Stimulated activated memory B cell treated with anti-CD40 and anti-IgM and Interleukin-4, amounts not matched to agents 10 μg/mL and 1 μg/mL and 100 μg/mL, for 72 hours (primary cell): ENCODE measurements around the gene CCDC127.

ENCODE experiments used
- ATAC-seq: fragments of 150-1000 bp; cut with Tn5 transposase; 2 replicates; pipeline ENCODE4 v1.10.0; 2021
- H3K27ac Mint-ChIP-seq: one replicate; pipeline ENCODE4 v1.8.0; 2022; ENCODE audit warnings: mild to moderate bottlenecking, mixed read lengths
- H3K27me3 Mint-ChIP-seq: one replicate; pipeline ENCODE4 v1.8.0; 2022; ENCODE audit warnings: mixed read lengths
- H3K36me3 Mint-ChIP-seq: one replicate; pipeline ENCODE4 v1.8.0; 2022; ENCODE audit warnings: mixed read lengths
- H3K4me1 Mint-ChIP-seq: one replicate; pipeline ENCODE4 v1.8.0; 2022; ENCODE audit warnings: mixed read lengths
- H3K4me3 Mint-ChIP-seq: one replicate; pipeline ENCODE4 v1.8.0; 2022; ENCODE audit warnings: mild to moderate bottlenecking, moderate library complexity, mixed read lengths
- H3K9me3 Mint-ChIP-seq: one replicate; pipeline ENCODE4 v1.8.0; 2022; ENCODE audit warnings: mixed read lengths

Gene CCDC127

DNA sequence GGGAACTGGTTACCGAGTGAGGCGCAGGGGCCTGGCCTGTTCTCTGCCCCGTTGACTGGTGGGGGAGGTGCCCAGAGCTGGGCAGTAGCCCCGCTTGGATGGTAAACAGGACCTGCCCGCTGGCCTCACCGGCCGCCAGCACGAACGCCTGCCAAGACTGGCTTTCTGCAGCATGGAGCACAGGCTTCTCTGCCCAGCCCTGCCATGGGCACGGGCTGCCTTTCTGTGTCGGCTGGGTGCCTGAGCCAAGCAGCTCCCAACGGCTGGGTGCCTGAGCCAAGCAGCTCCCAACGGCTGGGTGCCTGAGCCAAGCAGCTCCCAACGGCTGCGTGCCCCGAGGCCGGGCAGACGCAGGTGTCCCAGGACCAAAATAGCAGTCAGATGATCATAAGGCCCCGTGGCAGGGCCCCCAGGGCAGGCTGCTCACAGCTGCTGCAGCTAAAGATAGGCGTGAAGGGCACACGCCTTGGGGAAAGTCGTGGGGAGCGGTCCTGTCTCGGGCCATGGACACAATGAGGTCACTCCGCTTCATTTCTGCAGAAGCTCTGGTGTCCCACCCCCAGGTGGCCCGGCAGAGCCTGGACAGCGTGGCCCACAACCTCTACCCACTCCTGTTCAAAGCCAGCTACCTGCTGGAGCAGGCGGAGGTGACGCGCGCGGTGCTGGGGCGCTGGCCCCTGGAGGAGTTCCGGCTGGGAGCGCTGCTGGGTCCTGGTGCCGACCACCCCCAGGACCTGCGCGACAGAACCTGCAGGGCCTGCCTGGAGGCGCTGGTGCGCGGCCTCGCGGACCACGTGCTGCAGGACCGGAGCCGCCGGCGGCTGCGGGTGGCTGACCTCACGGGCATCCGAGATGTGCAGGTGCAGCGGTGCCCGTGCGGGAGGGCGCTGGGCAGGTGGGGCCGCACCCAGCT is 26.7 kb downstream of the CCDC127 start, which contains the start of gene LRRC14B:
TSS of gene LRRC14B (plus strand) at position 460 of the 913 bp plus-strand sequence. CDS start at position 504, 44 bp downstream.
- H3K9me3 Mint-ChIP-seq: no peaks in the 10 kb centered on the region
- no peaks in the 10 kb centered on the region for H3K36me3 Mint-ChIP-seq
- ATAC-seq: peak; percentile 13
- peaks cover 52% of the 10 kb centered on the region for H3K27me3 Mint-ChIP-seq
- H3K27ac Mint-ChIP-seq: peak within 1 kb of the TSS; percentile 10
- peaks cover 29% of the 10 kb centered on the region for H3K4me1 Mint-ChIP-seq
- H3K4me3 Mint-ChIP-seq: peak within 1 kb of the TSS; percentile 45

DNA sequence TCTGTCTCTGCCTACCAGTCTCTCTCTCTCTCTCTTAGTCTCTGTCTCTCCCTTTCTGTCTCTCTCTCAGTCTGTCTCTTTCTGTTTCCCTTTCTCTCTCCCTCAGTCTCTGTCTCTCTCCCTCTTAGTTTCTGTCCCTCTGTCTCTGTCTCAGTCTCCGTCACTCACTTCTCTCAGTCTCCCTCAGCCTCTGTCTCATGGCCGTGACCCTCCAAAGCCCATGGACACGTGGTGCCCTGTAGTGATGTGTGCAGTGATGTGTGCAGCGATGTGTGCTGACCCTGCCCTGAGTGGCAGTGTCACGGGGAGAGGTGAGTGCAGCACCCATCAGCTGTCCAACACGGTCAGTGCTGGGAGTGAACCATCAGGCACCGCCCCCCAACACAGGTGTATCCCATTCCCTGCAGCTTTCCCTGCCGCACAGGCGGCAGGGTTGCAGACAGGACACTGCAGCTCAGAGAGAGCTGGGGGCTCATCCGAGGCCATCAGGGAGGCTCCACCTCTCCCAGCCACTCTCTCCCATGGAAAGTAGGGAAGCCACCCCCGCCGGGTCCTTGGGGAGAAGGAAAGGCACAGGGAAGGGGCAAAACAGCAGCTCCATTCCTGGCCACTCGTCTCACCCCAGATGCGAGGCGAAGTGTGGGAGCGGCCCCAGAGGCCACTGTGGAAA is 27.5 kb downstream of the CCDC127 start:
- Mint-ChIP-seq H3K27ac (peak overlapping the region; percentile 10), H3K4me1 (peaks cover 26% of the 10 kb centered on the region), H3K4me3 (no peak overlapping the region), H3K27me3 (peaks cover 52% of the 10 kb centered on the region), H3K9me3 (no peaks in the 10 kb centered on the region), H3K36me3 (no peaks in the 10 kb centered on the region)
- no peak for ATAC-seq

- H3K27me3 Mint-ChIP-seq: peaks cover 52% of the 10 kb centered on the region
- no peak for ATAC-seq
- H3K4me1 Mint-ChIP-seq: peaks cover 22% of the 10 kb centered on the region
- no peaks in the 10 kb centered on the region for H3K36me3 Mint-ChIP-seq
- peak overlapping the region; percentile 10 for H3K27ac Mint-ChIP-seq
- no peaks in the 10 kb centered on the region for H3K9me3 Mint-ChIP-seq
- no peak overlapping the region for H3K4me3 Mint-ChIP-seq
These were observed 28.0 kb downstream of the CCDC127 start for GRCh38 chr5:189976-190365.

DNA sequence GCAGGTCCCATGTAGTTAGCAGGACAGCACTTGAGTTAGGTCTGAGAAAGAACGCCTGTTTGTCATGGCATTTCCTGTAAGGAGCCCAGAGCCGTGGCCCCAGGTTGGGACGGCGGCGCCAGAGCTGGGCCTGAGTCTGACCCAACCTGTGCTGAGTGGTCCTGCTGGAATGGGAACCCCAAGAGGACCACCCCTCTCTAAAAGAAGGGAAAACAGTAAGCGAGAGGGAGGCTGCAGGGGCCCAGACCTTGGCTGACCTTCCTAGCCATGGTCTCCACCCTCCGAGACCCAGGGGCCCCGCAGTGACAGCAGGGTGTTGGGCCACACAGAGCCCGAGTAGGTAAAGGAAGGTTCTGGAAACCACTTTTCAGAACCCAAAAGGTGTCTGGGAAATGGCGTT is 28.5 kb downstream of the CCDC127 start:
- ATAC-seq: no peak
- Mint-ChIP-seq H3K4me1 (peaks cover 22% of the 10 kb centered on the region), H3K27me3 (peaks cover 52% of the 10 kb centered on the region), H3K4me3 (no peak overlapping the region), H3K36me3 (no peaks in the 10 kb centered on the region), H3K27ac (no peak overlapping the region), H3K9me3 (no peaks in the 10 kb centered on the region)

- H3K4me1 Mint-ChIP-seq: peaks cover 22% of the 10 kb centered on the region
- no peaks in the 10 kb centered on the region for H3K36me3 Mint-ChIP-seq
These were observed 29.2 kb downstream of the CCDC127 start for GRCh38 chr5:188488-189481.

GRCh38 chr5:187617-188451 is 30.1 kb downstream of the CCDC127 start:
- no peak for ATAC-seq
- H3K27ac Mint-ChIP-seq: no peak overlapping the region
- H3K9me3 Mint-ChIP-seq: no peaks in the 10 kb centered on the region
- H3K4me1 Mint-ChIP-seq: peaks cover 22% of the 10 kb centered on the region
- H3K4me3 Mint-ChIP-seq: no peak overlapping the region
- no peaks in the 10 kb centered on the region for H3K36me3 Mint-ChIP-seq
- peaks cover 47% of the 10 kb centered on the region for H3K27me3 Mint-ChIP-seq

More at GRCh38 chr5:188488-189481, 29.2 kb downstream of the CCDC127 start:
- no peak overlapping the region for H3K4me3 Mint-ChIP-seq
- no peaks in the 10 kb centered on the region for H3K9me3 Mint-ChIP-seq
- peaks cover 52% of the 10 kb centered on the region for H3K27me3 Mint-ChIP-seq
- ATAC-seq: peak; percentile 84
- no peak overlapping the region for H3K27ac Mint-ChIP-seq

GRCh38 chr5:187042-187431 is 30.9 kb downstream of the CCDC127 start:
- peaks cover 15% of the 10 kb centered on the region for H3K4me1 Mint-ChIP-seq
- H3K4me3 Mint-ChIP-seq: no peak overlapping the region
- no peaks in the 10 kb centered on the region for H3K36me3 Mint-ChIP-seq
- no peak overlapping the region for H3K27ac Mint-ChIP-seq
- peaks cover 47% of the 10 kb centered on the region for H3K27me3 Mint-ChIP-seq
- no peaks in the 10 kb centered on the region for H3K9me3 Mint-ChIP-seq
- ATAC-seq: no peak

DNA sequence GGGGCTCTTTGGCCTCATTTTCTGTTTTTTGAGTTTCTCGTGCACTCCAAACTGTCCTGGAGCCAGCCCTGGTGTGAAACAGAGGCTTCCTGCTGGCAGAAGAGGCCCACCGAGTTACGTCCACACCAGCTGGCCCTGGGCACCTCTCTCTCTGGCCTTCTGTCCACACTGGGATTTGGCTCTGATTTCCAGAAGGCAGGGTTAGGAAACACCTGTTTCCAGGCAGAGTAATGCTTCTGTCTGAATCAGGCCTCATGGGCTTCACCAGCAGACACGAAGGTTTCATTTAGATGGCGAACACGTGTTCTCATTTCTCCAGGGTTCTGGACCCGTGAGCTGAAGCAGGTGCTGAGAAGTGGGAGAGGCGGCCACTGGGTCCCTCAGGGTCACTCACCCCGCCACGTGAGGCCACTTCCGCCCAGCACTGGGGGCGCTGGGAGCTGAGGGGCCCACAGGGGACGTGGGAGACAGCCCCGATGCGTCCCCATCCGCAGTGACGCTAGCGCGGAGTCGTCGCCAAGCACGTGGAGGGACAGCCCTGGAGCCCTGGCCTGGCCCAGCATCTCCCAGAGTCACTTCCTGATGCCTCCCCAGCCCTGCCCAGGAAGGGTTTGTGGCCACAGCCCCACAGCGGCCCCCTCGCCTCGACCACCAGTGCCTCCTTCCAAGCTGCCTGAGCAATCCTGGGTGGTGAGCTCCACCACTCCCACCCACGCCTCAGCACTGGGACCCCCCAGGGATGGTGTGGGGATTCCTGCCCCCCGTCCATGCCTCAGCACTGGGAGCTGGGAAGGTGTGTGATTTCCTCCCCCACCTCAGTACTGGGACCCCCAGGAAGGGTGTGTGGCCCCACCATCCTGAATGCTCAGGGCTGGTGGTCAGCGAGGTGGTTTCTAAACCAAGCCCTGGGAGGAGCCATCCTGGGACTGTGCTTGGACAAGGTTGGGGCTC is 31.6 kb downstream of the CCDC127 start:
- H3K27me3 Mint-ChIP-seq: peaks cover 51% of the 10 kb centered on the region

GRCh38 chr5:185095-186070 is 32.6 kb downstream of the CCDC127 start:
- Mint-ChIP-seq H3K27me3 (peaks cover 56% of the 10 kb centered on the region), H3K4me3 (no peak overlapping the region), H3K36me3 (no peaks in the 10 kb centered on the region), H3K4me1 (peaks cover 9% of the 10 kb centered on the region), H3K27ac (no peak overlapping the region), H3K9me3 (no peaks in the 10 kb centered on the region)
- ATAC-seq: no peak

More for the DNA sequence above, 31.6 kb downstream of the CCDC127 start:
- Mint-ChIP-seq H3K27ac (no peak overlapping the region), H3K36me3 (no peaks in the 10 kb centered on the region), H3K9me3 (no peaks in the 10 kb centered on the region), H3K4me1 (peaks cover 14% of the 10 kb centered on the region), H3K4me3 (no peak overlapping the region)
- ATAC-seq: no peak

DNA sequence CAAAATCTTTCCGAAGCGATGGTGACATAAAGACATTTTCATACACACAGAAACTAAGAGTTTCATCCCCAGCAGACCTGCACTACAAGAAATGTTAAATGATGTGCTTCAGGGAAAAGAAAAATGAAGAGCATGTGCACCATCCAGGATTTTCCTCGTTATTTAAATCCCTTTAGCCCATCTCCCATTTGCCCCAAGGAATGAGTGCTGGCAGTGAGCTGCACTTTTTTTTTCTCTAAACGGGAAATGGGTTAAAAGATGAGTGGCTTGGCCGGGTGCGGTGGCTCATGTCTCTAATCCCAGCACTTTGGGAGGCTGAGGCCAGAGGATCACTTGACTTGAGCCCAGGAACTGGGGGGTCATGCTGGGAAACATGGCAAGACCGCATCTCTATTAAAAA is 33.5 kb downstream of the CCDC127 start:
- Mint-ChIP-seq H3K4me3 (no peak overlapping the region), H3K9me3 (no peaks in the 10 kb centered on the region), H3K36me3 (no peaks in the 10 kb centered on the region), H3K27ac (no peak overlapping the region), H3K27me3 (peaks cover 59% of the 10 kb centered on the region), H3K4me1 (peaks cover 9% of the 10 kb centered on the region)
- no peak for ATAC-seq

GRCh38 chr5:182126-182525 is 35.8 kb downstream of the CCDC127 start:
- Mint-ChIP-seq H3K36me3 (no peaks in the 10 kb centered on the region), H3K4me3 (no peak overlapping the region), H3K9me3 (no peaks in the 10 kb centered on the region), H3K27me3 (peaks cover 48% of the 10 kb centered on the region), H3K4me1 (no peaks in the 10 kb centered on the region), H3K27ac (no peak overlapping the region)
- ATAC-seq: no peak

GRCh38 chr5:181566-181965 is 36.4 kb downstream of the CCDC127 start:
- H3K27me3 Mint-ChIP-seq: peaks cover 42% of the 10 kb centered on the region
- no peaks in the 10 kb centered on the region for H3K9me3 Mint-ChIP-seq
- H3K4me1 Mint-ChIP-seq: no peaks in the 10 kb centered on the region
- H3K36me3 Mint-ChIP-seq: no peaks in the 10 kb centered on the region
- H3K4me3 Mint-ChIP-seq: no peak overlapping the region
- H3K27ac Mint-ChIP-seq: no peak overlapping the region
- ATAC-seq: no peak
